Spleen (tissue), 7 donors: ENCODE data around the gene PARD3.

ENCODE experiments used
- POLR2A ChIP-seq, 3 donors: fragments of 450-650 bp; IDR thresholded peaks; one replicate each; pipeline ENCODE4 v1.5.1; 2017; ENCODE audit warnings: antibody characterized with exemption in 3 of 3, mild to moderate bottlenecking in 1 of 3
- POLR2AphosphoS5 ChIP-seq, 3 donors: sonication (generic); formaldehyde crosslinking; IDR thresholded peaks; one replicate each; pipeline ENCODE4 v1.5.1; 2017; ENCODE audit warnings: antibody characterized with exemption in 3 of 3
- TF ChIP-seq, protein P1 (sequence below), 11 experiments: fragments of 200-600 bp in 7 of 11; fragments of 450-650 bp in 4 of 11; sonication (generic) in 4 of 11; IDR thresholded peaks in 8 of 11; conservative IDR thresholded peaks in 3 of 11; 1 replicate in 7 of 11; 2 replicates in 4 of 11; pipeline versions ENCODE4 v1.4.0 to v1.8.0; 2016 to 2021; ENCODE audit warnings: antibody characterized with exemption in 11 of 11, inconsistent platforms in 4 of 11, mild to moderate bottlenecking in 1 of 11
- donor health status: DM: no; HTN: no; CAD: no; lungs with moderate emphysema.
- donor health status: DM: no; HTN: no; CAD: no.
- donor health status: DM: no; HTN: no; CAD: no.

DNA sequence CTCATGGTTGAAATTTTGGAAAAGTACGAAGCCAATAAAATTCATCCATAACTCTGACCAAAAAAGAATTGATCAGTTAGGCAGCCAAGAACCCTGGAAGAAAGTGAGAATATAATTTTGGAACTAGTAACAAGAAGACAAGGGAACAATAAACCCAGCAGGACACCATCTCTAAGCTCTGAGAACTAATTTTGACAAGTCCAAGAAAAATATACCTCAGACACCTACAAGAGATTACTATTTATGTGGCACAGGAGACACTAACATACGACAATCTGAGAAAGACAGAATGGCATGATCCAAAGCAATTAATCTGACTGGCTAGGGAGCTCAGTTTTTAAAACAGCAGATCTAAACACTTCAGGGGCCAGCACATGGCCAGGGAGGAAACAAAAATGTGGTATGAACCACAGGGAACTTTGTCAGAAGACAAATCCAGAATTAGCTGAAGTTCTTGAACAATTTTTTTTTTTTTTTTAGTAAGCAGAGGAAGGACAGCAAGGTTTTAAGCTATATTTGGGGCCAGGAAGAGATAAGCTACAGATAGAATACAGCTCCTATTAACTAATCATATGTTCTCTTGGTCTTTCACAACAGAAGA is 38.9 kb downstream of the PARD3 start:
- TF ChIP-seq, protein P1, sequence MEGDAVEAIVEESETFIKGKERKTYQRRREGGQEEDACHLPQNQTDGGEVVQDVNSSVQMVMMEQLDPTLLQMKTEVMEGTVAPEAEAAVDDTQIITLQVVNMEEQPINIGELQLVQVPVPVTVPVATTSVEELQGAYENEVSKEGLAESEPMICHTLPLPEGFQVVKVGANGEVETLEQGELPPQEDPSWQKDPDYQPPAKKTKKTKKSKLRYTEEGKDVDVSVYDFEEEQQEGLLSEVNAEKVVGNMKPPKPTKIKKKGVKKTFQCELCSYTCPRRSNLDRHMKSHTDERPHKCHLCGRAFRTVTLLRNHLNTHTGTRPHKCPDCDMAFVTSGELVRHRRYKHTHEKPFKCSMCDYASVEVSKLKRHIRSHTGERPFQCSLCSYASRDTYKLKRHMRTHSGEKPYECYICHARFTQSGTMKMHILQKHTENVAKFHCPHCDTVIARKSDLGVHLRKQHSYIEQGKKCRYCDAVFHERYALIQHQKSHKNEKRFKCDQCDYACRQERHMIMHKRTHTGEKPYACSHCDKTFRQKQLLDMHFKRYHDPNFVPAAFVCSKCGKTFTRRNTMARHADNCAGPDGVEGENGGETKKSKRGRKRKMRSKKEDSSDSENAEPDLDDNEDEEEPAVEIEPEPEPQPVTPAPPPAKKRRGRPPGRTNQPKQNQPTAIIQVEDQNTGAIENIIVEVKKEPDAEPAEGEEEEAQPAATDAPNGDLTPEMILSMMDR (IDR thresholded peaks at IDR 0.05 in 8 of 11, conservative IDR thresholded peaks at IDR 0.05 in 3 of 11), result no peak
- no peak for TF ChIP-seq POLR2A (IDR thresholded peaks at IDR 0.05)
- TF ChIP-seq POLR2AphosphoS5 (IDR thresholded peaks at IDR 0.05), result no peak
